OCI-LY3 (cell line): Measurements from ENCODE around the gene PASK.

Experiments used
- EZH2phosphoT487 ChIP-seq: fragments of 200-600 bp; shearing (Covaris generic); IDR thresholded peaks from 2 replicates; pipeline ENCODE4 v1.6.1; 2018; ENCODE audit warnings: antibody characterized with exemption, mixed run types, low read depth
- TF ChIP-seq, protein P1 (sequence below): fragments of 200-600, 300-600 bp; sonication (generic); IDR thresholded peaks from 2 replicates; pipeline ENCODE4 v1.5.1; 2014; ENCODE audit warnings: antibody characterized with exemption, low read length, low read depth

DNA sequence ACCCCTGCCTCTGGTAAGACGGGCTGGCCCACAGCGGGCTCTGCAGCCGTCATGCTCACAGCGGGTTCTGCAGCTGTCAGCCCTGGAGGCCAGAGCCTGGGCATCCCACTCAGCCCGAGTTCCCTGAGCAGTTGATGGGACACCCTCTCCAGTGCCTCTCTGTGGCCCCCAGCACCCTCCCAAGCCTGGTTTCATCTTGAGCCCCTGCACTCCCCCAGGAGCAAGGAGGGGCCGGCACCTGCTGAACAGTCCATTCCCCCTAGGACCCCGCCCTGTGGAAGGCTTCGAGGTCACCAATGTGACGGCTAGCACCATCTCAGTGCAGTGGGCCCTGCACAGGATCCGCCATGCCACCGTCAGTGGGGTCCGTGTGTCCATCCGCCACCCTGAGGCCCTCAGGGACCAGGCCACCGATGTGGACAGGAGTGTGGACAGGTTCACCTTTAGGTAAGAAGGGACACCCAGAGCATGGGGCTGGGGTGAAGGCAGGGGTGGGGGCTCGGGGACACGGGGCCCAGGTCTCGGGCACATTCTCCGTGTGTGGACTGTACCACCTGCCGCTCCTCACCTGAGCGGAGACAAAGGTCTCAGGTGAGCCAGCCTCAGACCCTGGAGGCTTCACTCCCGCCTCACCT lies 81.7 kb downstream of the PASK start:
- TF ChIP-seq, protein P1, sequence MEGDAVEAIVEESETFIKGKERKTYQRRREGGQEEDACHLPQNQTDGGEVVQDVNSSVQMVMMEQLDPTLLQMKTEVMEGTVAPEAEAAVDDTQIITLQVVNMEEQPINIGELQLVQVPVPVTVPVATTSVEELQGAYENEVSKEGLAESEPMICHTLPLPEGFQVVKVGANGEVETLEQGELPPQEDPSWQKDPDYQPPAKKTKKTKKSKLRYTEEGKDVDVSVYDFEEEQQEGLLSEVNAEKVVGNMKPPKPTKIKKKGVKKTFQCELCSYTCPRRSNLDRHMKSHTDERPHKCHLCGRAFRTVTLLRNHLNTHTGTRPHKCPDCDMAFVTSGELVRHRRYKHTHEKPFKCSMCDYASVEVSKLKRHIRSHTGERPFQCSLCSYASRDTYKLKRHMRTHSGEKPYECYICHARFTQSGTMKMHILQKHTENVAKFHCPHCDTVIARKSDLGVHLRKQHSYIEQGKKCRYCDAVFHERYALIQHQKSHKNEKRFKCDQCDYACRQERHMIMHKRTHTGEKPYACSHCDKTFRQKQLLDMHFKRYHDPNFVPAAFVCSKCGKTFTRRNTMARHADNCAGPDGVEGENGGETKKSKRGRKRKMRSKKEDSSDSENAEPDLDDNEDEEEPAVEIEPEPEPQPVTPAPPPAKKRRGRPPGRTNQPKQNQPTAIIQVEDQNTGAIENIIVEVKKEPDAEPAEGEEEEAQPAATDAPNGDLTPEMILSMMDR: no peak
- TF ChIP-seq EZH2phosphoT487: no peak
